WTC11 (cell line): ENCODE data around the gene TNFSF11. TPM values are rescaled to one million over a fixed set of nuclear protein-coding genes. Genes with fewer than 3 reads are reported as not detected.

Experiments
- ATAC-seq: fragments of 200-7000 bp; cut with Tn5 transposase; 2 replicates; pipeline ENCODE4 v1.10.0; 2021; ENCODE audit warnings: mild to moderate bottlenecking, moderate library complexity
- CTCF ChIA-PET: fragments of 300-600 bp; sonication (Branson Sonifier 250); formaldehyde crosslinking; loops from one replicate; lab custom pipeline; 2021; ENCODE audit warnings: antibody characterized with exemption; lab: Charles Lee
- POLR2A ChIA-PET: fragments of 350-600 bp; sonication (Branson Sonifier 250); formaldehyde crosslinking; loops from one replicate; lab custom pipeline; 2021; ENCODE audit warnings: antibody characterized with exemption; lab: Charles Lee
- DNase-seq: peaks from one replicate; pipeline ENCODE4 v3.0.0; 2021; ENCODE audit warnings: low spot score
- H3K27ac Mint-ChIP-seq: 2 replicates; pipeline ENCODE4 v1.8.0; 2021; ENCODE audit warnings: mixed read lengths
- H3K27me3 Mint-ChIP-seq: 2 replicates; pipeline ENCODE4 v1.8.0; 2021; ENCODE audit warnings: low read depth, mild to moderate bottlenecking, moderate library complexity, mixed read lengths
- H3K36me3 Mint-ChIP-seq: 2 replicates; pipeline ENCODE4 v1.8.0; 2021; ENCODE audit warnings: mixed read lengths
- H3K4me1 Mint-ChIP-seq: 2 replicates; pipeline ENCODE4 v1.8.0; 2022; ENCODE audit warnings: mixed read lengths
- H3K4me3 Mint-ChIP-seq: 2 replicates; pipeline ENCODE4 v1.8.0; 2021; ENCODE audit warnings: mild to moderate bottlenecking, moderate library complexity, mixed read lengths
- H3K9me3 Mint-ChIP-seq: 2 replicates; pipeline ENCODE4 v1.8.0; 2021; ENCODE audit warnings: mixed read lengths
- ATF1 ChIP-seq: sonication (generic); formaldehyde crosslinking; IDR thresholded peaks from 2 replicates; pipeline ENCODE4 v1.8.1; 2023; ENCODE audit warnings: mild to moderate bottlenecking, moderate library complexity, missing genetic modification reagents
- CREB1 ChIP-seq: sonication (generic); formaldehyde crosslinking; IDR thresholded peaks from 2 replicates; pipeline ENCODE4 v1.8.0; 2023; ENCODE audit warnings: mild to moderate bottlenecking, missing genetic modification reagents
- ESRRA ChIP-seq: sonication (generic); formaldehyde crosslinking; IDR thresholded peaks from 2 replicates; pipeline ENCODE4 v1.8.1; 2022; ENCODE audit warnings: mild to moderate bottlenecking, missing genetic modification reagents, borderline replicate concordance
- ETV6 ChIP-seq: sonication (generic); formaldehyde crosslinking; IDR thresholded peaks from 2 replicates; pipeline ENCODE4 v1.8.1; 2022; ENCODE audit warnings: mild to moderate bottlenecking, missing genetic modification reagents
- FOXK1 ChIP-seq: sonication (generic); formaldehyde crosslinking; IDR thresholded peaks from 2 replicates; pipeline ENCODE4 v1.8.0; 2022; ENCODE audit warnings: mild to moderate bottlenecking, moderate library complexity, missing genetic modification reagents
- GABPB1 ChIP-seq: sonication (generic); formaldehyde crosslinking; IDR thresholded peaks from 2 replicates; pipeline ENCODE4 v1.8.1; 2023; ENCODE audit warnings: mild to moderate bottlenecking, missing genetic modification reagents
- GRHL2 ChIP-seq: fragments of 250-450 bp; sonication (Bioruptor Pico); IDR thresholded peaks from 2 replicates; pipeline ENCODE4 v1.8.0; 2022; ENCODE audit warnings: mild to moderate bottlenecking, moderate library complexity; ENCODE audit not compliant: insufficient replicate concordance, severe bottlenecking
- GTF2I ChIP-seq: fragments of 250-450 bp; sonication (Bioruptor Pico); conservative IDR thresholded peaks from 2 replicates; pipeline ENCODE4 v1.4.0; 2021; ENCODE audit warnings: mild to moderate bottlenecking
- KAT7 ChIP-seq: sonication (generic); formaldehyde crosslinking; IDR thresholded peaks from 2 replicates; pipeline ENCODE4 v1.8.1; 2023; ENCODE audit warnings: missing genetic modification reagents, mild to moderate bottlenecking, borderline replicate concordance
- NR3C1 ChIP-seq: sonication (generic); formaldehyde crosslinking; conservative IDR thresholded peaks from 2 replicates; pipeline ENCODE4 v1.8.1; 2023; ENCODE audit warnings: low read depth, mild to moderate bottlenecking, missing genetic modification reagents
- SMAD4 ChIP-seq: sonication (generic); formaldehyde crosslinking; IDR thresholded peaks from 2 replicates; pipeline ENCODE4 v1.8.0; 2022; ENCODE audit warnings: mild to moderate bottlenecking, missing genetic modification reagents
- ZNF138 ChIP-seq: sonication (generic); formaldehyde crosslinking; conservative IDR thresholded peaks from 2 replicates; pipeline ENCODE4 v1.8.1; 2022; ENCODE audit warnings: mild to moderate bottlenecking, moderate library complexity, missing genetic modification reagents
- ZNF219 ChIP-seq: sonication (generic); formaldehyde crosslinking; IDR thresholded peaks from 2 replicates; pipeline ENCODE4 v1.8.0; 2023; ENCODE audit warnings: missing genetic modification reagents, mild to moderate bottlenecking, borderline replicate concordance
- ZNF232 ChIP-seq: sonication (generic); formaldehyde crosslinking; IDR thresholded peaks from 2 replicates; pipeline ENCODE4 v1.8.0; 2022; ENCODE audit warnings: mild to moderate bottlenecking, missing genetic modification reagents
- ZNF317 ChIP-seq: sonication (generic); formaldehyde crosslinking; IDR thresholded peaks from 2 replicates; pipeline ENCODE4 v1.8.1; 2023; ENCODE audit warnings: low read depth, mild to moderate bottlenecking, moderate library complexity, missing genetic modification reagents, borderline replicate concordance
- total RNA-seq: library from RNA; stranded (reverse); gene quantifications from 3 replicates; pipeline ENCODE4 v1.2.3, GENCODE V29; 2021
- TF ChIP-seq, protein P1 (sequence below): sonication (generic); formaldehyde crosslinking; IDR thresholded peaks from 2 replicates; pipeline ENCODE4 v1.8.0; 2023; ENCODE audit warnings: missing genetic modification reagents, mild to moderate bottlenecking, borderline replicate concordance
- TF ChIP-seq, protein P2 (sequence below): fragments of 250-450 bp; sonication (Bioruptor Pico); IDR thresholded peaks from 2 replicates; pipeline ENCODE4 v2.1.2; 2022; ENCODE audit warnings: mild to moderate bottlenecking, moderate library complexity
- TF ChIP-seq, protein P3 (sequence below): sonication (generic); formaldehyde crosslinking; IDR thresholded peaks from 2 replicates; pipeline ENCODE4 v1.8.1; 2023; ENCODE audit warnings: mild to moderate bottlenecking, missing genetic modification reagents, moderate library complexity
- TF ChIP-seq, protein P4 (sequence below): fragments of 250-450 bp; sonication (Bioruptor Pico); IDR thresholded peaks from 2 replicates; pipeline ENCODE4 v1.9.0; 2021; ENCODE audit warnings: mild to moderate bottlenecking
- TF ChIP-seq, protein P5 (sequence below): sonication (generic); formaldehyde crosslinking; IDR thresholded peaks from 2 replicates; pipeline ENCODE4 v1.8.1; 2022; ENCODE audit warnings: mild to moderate bottlenecking, moderate library complexity, missing genetic modification reagents

TNFSF11 gene
- total RNA-seq, 1 experiment from 2014 or later, result 6.1 TPM

DNA sequence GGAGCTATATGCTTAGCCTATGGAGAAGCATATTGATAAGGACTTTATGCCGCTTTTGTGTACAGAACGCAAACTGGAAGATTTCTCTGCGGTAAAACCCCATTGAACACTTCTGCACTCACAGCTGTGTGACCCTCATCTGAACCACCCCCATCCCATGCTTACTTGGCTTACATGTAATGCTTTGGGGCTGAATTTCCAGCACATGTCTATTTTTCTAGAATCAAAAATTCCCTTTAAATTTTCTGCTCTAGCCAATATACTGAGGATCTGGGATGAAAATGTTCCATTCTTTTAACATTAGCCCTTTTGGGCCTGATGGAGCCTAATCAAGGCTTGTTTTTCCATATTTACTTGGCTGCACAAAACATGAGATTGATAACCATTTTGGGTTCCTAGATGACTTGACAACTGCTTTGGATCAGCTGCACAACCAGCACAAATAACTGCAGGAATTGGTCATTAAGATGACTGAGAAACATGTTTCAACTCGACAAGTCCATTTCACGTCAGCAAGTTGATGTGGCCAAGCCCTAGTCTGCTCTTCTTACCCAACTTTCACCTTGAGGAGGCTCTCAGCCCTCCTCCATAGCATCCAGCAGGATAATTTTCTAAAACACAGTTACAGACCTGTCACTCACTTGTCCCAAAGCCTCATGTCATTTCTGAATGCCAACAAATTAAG, 52.4 kb downstream of the TNFSF11 start:
- TF ChIP-seq ZNF232 (CRISPR knock-in tag) (no peak), ATF1 (CRISPR knock-in tag) (no peak), SMAD4 (CRISPR knock-in tag) (no peak), GABPB1 (CRISPR knock-in tag) (no peak), ETV6 (CRISPR knock-in tag) (no peak), FOXK1 (CRISPR knock-in tag) (no peak), GRHL2 (no peak), ZNF138 (CRISPR knock-in tag) (no peak), KAT7 (CRISPR knock-in tag) (no peak), CREB1 (no peak), ZNF219 (CRISPR knock-in tag) (no peak), NR3C1 (CRISPR knock-in tag) (no peak), ZNF317 (CRISPR knock-in tag) (no peak), GTF2I (CRISPR knock-in tag) (no peak), ESRRA (no peak)
- TF ChIP-seq, protein P1, sequence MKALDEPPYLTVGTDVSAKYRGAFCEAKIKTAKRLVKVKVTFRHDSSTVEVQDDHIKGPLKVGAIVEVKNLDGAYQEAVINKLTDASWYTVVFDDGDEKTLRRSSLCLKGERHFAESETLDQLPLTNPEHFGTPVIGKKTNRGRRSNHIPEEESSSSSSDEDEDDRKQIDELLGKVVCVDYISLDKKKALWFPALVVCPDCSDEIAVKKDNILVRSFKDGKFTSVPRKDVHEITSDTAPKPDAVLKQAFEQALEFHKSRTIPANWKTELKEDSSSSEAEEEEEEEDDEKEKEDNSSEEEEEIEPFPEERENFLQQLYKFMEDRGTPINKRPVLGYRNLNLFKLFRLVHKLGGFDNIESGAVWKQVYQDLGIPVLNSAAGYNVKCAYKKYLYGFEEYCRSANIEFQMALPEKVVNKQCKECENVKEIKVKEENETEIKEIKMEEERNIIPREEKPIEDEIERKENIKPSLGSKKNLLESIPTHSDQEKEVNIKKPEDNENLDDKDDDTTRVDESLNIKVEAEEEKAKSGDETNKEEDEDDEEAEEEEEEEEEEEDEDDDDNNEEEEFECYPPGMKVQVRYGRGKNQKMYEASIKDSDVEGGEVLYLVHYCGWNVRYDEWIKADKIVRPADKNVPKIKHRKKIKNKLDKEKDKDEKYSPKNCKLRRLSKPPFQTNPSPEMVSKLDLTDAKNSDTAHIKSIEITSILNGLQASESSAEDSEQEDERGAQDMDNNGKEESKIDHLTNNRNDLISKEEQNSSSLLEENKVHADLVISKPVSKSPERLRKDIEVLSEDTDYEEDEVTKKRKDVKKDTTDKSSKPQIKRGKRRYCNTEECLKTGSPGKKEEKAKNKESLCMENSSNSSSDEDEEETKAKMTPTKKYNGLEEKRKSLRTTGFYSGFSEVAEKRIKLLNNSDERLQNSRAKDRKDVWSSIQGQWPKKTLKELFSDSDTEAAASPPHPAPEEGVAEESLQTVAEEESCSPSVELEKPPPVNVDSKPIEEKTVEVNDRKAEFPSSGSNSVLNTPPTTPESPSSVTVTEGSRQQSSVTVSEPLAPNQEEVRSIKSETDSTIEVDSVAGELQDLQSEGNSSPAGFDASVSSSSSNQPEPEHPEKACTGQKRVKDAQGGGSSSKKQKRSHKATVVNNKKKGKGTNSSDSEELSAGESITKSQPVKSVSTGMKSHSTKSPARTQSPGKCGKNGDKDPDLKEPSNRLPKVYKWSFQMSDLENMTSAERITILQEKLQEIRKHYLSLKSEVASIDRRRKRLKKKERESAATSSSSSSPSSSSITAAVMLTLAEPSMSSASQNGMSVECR (CRISPR knock-in tag), result no peak
- TF ChIP-seq, protein P2, sequence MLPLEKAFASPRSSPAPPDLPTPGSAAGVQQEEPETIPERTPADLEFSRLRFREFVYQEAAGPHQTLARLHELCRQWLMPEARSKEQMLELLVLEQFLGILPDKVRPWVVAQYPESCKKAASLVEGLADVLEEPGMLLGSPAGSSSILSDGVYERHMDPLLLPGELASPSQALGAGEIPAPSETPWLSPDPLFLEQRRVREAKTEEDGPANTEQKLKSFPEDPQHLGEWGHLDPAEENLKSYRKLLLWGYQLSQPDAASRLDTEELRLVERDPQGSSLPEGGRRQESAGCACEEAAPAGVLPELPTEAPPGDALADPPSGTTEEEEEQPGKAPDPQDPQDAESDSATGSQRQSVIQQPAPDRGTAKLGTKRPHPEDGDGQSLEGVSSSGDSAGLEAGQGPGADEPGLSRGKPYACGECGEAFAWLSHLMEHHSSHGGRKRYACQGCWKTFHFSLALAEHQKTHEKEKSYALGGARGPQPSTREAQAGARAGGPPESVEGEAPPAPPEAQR (CRISPR knock-in tag), result no peak
- TF ChIP-seq, protein P3, sequence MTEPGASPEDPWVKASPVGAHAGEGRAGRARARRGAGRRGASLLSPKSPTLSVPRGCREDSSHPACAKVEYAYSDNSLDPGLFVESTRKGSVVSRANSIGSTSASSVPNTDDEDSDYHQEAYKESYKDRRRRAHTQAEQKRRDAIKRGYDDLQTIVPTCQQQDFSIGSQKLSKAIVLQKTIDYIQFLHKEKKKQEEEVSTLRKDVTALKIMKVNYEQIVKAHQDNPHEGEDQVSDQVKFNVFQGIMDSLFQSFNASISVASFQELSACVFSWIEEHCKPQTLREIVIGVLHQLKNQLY, result no peak
- TF ChIP-seq, protein P4, sequence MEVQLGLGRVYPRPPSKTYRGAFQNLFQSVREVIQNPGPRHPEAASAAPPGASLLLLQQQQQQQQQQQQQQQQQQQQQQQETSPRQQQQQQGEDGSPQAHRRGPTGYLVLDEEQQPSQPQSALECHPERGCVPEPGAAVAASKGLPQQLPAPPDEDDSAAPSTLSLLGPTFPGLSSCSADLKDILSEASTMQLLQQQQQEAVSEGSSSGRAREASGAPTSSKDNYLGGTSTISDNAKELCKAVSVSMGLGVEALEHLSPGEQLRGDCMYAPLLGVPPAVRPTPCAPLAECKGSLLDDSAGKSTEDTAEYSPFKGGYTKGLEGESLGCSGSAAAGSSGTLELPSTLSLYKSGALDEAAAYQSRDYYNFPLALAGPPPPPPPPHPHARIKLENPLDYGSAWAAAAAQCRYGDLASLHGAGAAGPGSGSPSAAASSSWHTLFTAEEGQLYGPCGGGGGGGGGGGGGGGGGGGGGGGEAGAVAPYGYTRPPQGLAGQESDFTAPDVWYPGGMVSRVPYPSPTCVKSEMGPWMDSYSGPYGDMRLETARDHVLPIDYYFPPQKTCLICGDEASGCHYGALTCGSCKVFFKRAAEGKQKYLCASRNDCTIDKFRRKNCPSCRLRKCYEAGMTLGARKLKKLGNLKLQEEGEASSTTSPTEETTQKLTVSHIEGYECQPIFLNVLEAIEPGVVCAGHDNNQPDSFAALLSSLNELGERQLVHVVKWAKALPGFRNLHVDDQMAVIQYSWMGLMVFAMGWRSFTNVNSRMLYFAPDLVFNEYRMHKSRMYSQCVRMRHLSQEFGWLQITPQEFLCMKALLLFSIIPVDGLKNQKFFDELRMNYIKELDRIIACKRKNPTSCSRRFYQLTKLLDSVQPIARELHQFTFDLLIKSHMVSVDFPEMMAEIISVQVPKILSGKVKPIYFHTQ (CRISPR knock-in tag), result no peak
- TF ChIP-seq, protein P5, sequence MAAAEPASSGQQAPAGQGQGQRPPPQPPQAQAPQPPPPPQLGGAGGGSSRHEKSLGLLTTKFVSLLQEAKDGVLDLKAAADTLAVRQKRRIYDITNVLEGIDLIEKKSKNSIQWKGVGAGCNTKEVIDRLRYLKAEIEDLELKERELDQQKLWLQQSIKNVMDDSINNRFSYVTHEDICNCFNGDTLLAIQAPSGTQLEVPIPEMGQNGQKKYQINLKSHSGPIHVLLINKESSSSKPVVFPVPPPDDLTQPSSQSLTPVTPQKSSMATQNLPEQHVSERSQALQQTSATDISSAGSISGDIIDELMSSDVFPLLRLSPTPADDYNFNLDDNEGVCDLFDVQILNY (CRISPR knock-in tag), result no peak
- TF ChIP-seq, all 79 proteins: peak for 0
- no peaks in the 10 kb centered on the region for H3K9me3 Mint-ChIP-seq
- H3K4me1 Mint-ChIP-seq, result no peaks in the 10 kb centered on the region
- ChIA-PET CTCF (no interaction called here), POLR2A (no interaction called here)
- H3K27ac Mint-ChIP-seq, result no peak overlapping the region
- DNase-seq (no peak), ATAC-seq (no peak)
- H3K4me3 Mint-ChIP-seq, result no peak overlapping the region
- H3K36me3 Mint-ChIP-seq, result no peaks in the 10 kb centered on the region
- no peaks in the 10 kb centered on the region for H3K27me3 Mint-ChIP-seq
